BLaER1 treated with 17β-estradiol and CSF1 and Interleukin-3, amounts not matched to agents 10 nM and 100 nM (cell line): ENCODE results near the gene URM1.

Experiments
- H3K27ac ChIP-seq, 11 experiments: shearing (Covaris generic); formaldehyde crosslinking; 2 replicates each; pipeline ENCODE4 v1.8.1; 2022
- H3K27me3 ChIP-seq, 11 experiments: shearing (Covaris generic); formaldehyde crosslinking; 2 replicates each; pipeline ENCODE4 v1.8.1; 2022
- H3K36me3 ChIP-seq, 11 experiments: shearing (Covaris generic); formaldehyde crosslinking; 2 replicates each; pipeline ENCODE4 v1.8.1; 2022
- H3K4me1 ChIP-seq, 10 experiments: shearing (Covaris generic); formaldehyde crosslinking; 2 replicates each; pipeline ENCODE4 v1.8.1; 2022
- H3K4me2 ChIP-seq, 11 experiments: shearing (Covaris generic); formaldehyde crosslinking; 2 replicates each; pipeline ENCODE4 v1.8.1; 2022
- H3K4me3 ChIP-seq, 10 experiments: shearing (Covaris generic); formaldehyde crosslinking; 2 replicates each; pipeline ENCODE4 v1.8.1; 2022
- H3K9ac ChIP-seq, 11 experiments: shearing (Covaris generic); formaldehyde crosslinking; 2 replicates each; pipeline ENCODE4 v1.8.1; 2022
- H3K9me3 ChIP-seq, 11 experiments: shearing (Covaris generic); formaldehyde crosslinking; replicated peaks in 1 of 11; 2 replicates each; pipeline ENCODE4 v1.8.1; 2022
- H4K20me1 ChIP-seq, 11 experiments: shearing (Covaris generic); formaldehyde crosslinking; 2 replicates each; pipeline ENCODE4 v1.8.1; 2022
- Cebpa-rat ChIP-seq, 11 experiments: shearing (Covaris generic); IDR thresholded peaks; 2 replicates each; pipeline ENCODE4 v1.8.1; 2022

Gene URM1

DNA sequence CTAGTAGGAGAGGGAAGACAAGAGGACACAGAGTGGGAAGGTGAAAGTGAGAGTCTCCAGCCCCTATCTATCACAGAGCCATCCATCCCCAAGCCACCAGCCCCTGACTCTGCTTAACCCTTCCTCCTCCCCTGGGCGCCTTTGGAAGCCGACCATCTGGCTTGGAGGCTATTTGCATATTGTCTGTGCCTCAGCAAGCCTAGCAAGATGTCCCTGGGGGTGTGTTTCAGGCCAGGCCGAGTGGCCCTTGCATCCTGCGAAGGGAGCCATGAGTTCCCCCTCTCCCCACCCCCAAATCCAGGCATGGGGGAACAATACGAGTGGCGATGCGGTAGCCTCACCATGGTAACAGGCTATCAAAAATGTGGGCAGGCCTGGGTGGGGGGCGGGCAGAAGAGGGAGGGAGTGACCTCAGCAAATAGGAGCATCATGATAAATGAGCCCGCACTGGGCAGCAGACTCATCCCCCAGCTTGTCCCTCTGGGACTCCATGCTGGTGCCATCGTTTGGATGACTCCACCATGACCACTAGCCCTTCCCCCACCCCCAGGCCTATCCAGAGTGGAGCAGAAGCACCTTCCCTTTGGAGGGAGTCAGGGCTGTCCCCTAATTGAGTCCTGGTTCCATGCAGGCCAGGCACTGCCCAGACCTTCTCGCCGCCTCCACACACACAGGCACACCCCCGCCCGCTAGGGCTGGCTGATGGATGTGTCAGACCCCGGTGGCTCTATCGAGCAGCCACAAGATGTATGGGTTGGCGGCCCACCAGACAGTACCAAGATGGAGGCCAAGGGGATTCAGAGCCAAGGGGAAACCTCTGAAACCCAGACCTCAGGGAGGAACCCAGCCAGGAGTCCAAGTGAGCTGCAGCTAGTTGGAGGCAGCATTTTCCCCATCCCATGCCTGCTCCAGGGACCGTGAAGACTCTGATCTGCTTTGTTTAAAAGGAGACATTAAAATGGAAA is 14.6 kb downstream of the URM1 start:
- TF ChIP-seq Cebpa-rat (IDR thresholded peaks at IDR 0.05), result no peak
- peaks cover 95 to 100% (median 99%) of the 10 kb centered on the region in 11 experiments for H3K36me3 ChIP-seq
- H3K4me3 ChIP-seq, result no peak overlapping the region

DNA sequence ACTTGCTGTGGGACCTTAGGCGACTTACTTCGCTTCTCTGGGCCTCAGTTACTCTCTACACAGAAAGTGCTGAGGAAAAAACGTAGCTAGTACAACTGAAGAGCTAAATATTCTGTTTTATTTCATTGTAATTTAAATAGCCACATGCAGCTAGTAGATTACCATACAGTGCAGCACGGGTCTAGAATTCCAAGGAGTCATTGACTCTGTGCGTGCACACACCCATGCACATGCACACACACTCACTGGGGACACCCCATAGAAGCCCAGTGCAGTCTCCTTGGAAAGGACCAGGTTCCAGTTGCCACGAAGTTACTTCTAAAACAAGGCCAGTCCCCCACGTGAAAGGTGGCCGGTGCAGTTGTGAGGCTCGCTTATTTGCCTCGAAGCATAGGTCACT is 17.0 kb downstream of the URM1 start:
- no peak for TF ChIP-seq Cebpa-rat (IDR thresholded peaks at IDR 0.05)
- H3K27ac ChIP-seq, result no peak overlapping the region
- no peaks in the 10 kb centered on the region for H3K4me1 ChIP-seq
- no peaks in the 10 kb centered on the region for H3K27me3 ChIP-seq
- no peaks in the 10 kb centered on the region for H3K9me3 ChIP-seq
- H3K36me3 ChIP-seq, result peaks cover 96 to 100% (median 100%) of the 10 kb centered on the region in 11 experiments
- H4K20me1 ChIP-seq, result peaks cover 7 to 97% (median 60%) of the 10 kb centered on the region in 11 experiments; a peak in 19 of 22 replicates
- no peak overlapping the region for H3K4me3 ChIP-seq
- no peak overlapping the region for H3K9ac ChIP-seq
- H3K4me2 ChIP-seq, result no peak overlapping the region

More for the DNA sequence above, 14.6 kb downstream of the URM1 start:
- Histone ChIP-seq H3K4me2 (no peak overlapping the region), H4K20me1 (peaks cover 10 to 98% (median 74%) of the 10 kb centered on the region in 11 experiments; a peak in 20 of 22 replicates), H3K9me3 (no peaks in the 10 kb centered on the region), H3K9ac (peak overlapping the region in 1 of 11 experiments; percentile 9; a peak in 3 of 22 replicates), H3K27me3 (no peaks in the 10 kb centered on the region), H3K4me1 (no peaks in the 10 kb centered on the region), H3K27ac (no peak overlapping the region)

DNA sequence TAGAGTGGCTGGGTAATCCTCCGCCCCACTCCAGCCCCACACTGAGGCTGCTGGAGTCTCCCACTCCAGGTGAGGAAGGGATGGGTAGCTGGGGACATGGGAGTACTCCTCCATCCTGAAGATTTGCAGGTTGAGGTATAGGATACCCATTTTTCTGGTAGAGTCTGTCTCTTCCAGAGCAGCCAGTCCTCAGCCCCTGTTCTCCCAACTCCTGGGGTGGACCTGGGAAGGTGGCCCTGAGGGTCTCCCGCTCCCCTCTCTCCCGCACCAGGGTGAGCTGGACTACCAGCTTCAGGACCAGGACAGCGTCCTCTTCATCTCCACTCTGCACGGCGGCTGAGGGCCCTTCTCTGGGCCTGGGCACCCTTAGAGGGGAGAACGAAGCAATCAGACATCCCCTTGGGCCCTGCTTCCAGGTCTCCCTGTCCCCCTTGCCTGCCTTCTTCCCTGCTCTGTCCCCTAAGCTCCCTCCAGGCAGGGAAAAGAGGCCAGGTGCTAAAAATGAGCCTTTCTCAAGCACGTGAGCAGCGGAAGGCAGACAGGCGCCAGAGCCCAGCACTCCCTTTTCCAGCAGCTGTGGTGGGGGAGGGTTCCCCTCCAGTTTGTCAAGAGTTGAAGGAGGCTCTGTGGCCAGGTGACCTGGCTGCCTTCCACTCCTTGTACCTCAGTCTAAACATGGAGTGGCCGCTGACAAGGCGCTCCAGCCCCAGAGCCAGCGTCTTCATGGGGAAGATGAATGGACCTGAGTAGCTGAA is 18.4 kb downstream of the URM1 start:
- no peak overlapping the region for H3K27ac ChIP-seq
- peaks cover 82 to 97% (median 92%) of the 10 kb centered on the region in 11 experiments for H3K36me3 ChIP-seq
- no peaks in the 10 kb centered on the region for H3K9me3 ChIP-seq
- H3K4me2 ChIP-seq, result no peak overlapping the region
- H4K20me1 ChIP-seq, result peaks cover 6 to 97% (median 46%) of the 10 kb centered on the region in 11 experiments; a peak in 18 of 22 replicates
- H3K4me1 ChIP-seq, result no peaks in the 10 kb centered on the region
- no peak overlapping the region for H3K4me3 ChIP-seq
- TF ChIP-seq Cebpa-rat (IDR thresholded peaks at IDR 0.05), result no peak
- no peaks in the 10 kb centered on the region for H3K27me3 ChIP-seq
- H3K9ac ChIP-seq, result no peak overlapping the region

DNA sequence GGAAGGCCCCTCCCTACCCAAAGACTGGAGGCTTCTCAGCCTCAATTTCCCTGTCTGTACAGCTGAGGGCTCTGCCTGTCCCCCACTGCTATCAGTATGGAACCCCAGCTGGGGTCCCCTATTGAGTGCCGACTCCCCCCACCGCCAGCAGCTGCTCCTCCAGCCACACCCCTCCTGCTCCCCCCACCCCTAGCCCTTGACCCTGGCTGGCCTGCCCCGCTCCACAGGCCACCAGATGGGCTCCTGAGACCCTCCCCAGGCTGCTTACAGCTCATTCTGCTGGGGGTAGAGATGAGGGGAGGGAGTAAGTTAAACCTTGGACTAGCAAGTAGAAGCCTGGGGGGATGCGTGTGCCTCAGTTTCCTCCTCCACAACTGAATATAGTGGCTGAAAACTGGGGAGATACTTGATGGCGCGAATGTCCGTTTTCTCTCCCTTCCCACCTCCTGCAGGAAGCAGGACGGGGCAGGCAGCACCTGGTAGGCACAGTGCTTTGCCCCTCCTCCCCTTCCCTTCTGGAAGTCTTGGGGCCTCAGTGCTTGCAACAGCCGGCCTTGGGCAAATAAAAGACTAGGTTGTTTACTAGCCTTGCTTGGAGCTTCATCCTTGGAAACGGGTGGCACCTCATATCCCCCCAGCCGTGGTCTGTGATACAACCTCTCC is 19.1 kb downstream of the URM1 start:
- Histone ChIP-seq H3K27me3 (no peaks in the 10 kb centered on the region), H3K36me3 (peaks cover 75 to 90% (median 85%) of the 10 kb centered on the region in 11 experiments), H3K9me3 (no peaks in the 10 kb centered on the region)

DNA sequence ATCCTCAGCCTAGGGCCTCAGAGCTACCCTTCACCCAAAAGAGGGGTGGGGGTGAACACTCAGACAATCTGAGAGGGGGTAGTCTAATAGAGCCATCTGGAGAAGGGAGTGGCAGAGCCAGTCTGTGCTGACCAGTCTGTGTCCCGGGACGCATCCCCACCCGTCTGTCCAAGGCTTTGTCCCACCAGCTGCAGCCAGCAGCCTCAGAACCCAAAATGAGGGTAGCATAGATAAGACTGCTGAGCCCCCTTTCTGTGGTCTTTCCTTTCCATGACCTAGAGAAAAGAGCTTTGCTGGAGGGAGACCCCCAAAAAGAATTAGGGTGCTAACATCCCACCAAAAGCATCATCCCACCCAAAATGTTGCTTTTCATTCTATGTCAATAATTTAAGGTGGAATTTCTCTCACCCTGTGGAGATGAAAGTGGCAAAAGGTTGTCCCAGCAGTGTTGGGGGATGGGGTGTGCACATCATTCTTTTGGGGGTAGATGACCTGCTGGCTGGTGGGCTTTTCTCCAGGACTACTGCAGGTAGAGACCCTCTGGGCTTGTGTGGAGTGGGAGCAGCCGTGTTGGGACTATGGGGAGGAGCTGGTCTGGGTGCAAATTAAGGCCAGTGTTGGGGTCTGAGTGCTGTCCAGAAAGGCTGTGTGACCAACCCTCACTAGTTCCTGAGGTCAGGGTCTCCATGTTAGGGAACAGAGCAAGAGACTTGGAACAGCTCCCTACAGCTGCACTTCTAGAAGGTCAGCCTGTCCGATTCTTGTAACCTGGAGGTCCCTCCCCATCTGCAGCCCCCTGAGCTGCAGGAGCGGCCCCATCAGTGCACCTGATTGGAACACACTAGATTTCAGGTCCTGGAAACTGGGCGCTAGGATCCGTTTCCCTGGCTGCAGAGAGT is 19.9 kb downstream of the URM1 start:
- no peaks in the 10 kb centered on the region for H3K4me1 ChIP-seq
- no peak overlapping the region for H3K4me2 ChIP-seq
- no peaks in the 10 kb centered on the region for H3K27me3 ChIP-seq

More for the DNA sequence above, 19.1 kb downstream of the URM1 start:
- TF ChIP-seq Cebpa-rat (IDR thresholded peaks at IDR 0.05), result no peak
- no peak overlapping the region for H3K9ac ChIP-seq
- peaks cover 0 to 97% (median 39%) of the 10 kb centered on the region in 11 experiments; a peak in 15 of 22 replicates for H4K20me1 ChIP-seq
- H3K4me1 ChIP-seq, result no peaks in the 10 kb centered on the region
- H3K27ac ChIP-seq, result no peak overlapping the region
- no peak overlapping the region for H3K4me3 ChIP-seq
- no peak overlapping the region for H3K4me2 ChIP-seq

DNA sequence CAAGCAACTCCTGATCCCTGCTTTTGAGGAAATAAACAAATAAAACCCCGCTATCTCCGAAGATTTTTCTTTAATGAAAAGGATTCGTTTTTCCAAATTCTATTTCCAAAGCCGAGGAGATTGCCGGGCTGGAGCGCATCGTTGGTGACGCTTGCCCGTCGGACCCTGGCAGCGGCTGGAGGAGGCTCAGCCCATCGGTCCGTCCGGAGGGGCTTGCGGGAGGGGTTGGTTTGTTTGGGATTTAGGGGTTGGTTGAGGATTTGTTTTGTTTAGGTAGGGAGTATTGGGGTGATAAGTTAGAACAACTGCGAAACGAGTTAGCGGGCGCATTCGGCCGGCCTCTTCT is 20.8 kb downstream of the URM1 start:
- Histone ChIP-seq H4K20me1 (peaks cover 0 to 81% (median 22%) of the 10 kb centered on the region in 11 experiments; a peak in 13 of 22 replicates), H3K4me3 (no peak overlapping the region), H3K9ac (no peak overlapping the region)

More for the DNA sequence above, 19.9 kb downstream of the URM1 start:
- H3K9ac ChIP-seq, result no peak overlapping the region
- H3K36me3 ChIP-seq, result peaks cover 67 to 83% (median 77%) of the 10 kb centered on the region in 11 experiments
- no peak for TF ChIP-seq Cebpa-rat (IDR thresholded peaks at IDR 0.05)
- no peak overlapping the region for H3K27ac ChIP-seq
- no peak overlapping the region for H3K4me3 ChIP-seq
- H4K20me1 ChIP-seq, result peaks cover 0 to 90% (median 31%) of the 10 kb centered on the region in 11 experiments; a peak in 15 of 22 replicates
- no peaks in the 10 kb centered on the region for H3K9me3 ChIP-seq

DNA sequence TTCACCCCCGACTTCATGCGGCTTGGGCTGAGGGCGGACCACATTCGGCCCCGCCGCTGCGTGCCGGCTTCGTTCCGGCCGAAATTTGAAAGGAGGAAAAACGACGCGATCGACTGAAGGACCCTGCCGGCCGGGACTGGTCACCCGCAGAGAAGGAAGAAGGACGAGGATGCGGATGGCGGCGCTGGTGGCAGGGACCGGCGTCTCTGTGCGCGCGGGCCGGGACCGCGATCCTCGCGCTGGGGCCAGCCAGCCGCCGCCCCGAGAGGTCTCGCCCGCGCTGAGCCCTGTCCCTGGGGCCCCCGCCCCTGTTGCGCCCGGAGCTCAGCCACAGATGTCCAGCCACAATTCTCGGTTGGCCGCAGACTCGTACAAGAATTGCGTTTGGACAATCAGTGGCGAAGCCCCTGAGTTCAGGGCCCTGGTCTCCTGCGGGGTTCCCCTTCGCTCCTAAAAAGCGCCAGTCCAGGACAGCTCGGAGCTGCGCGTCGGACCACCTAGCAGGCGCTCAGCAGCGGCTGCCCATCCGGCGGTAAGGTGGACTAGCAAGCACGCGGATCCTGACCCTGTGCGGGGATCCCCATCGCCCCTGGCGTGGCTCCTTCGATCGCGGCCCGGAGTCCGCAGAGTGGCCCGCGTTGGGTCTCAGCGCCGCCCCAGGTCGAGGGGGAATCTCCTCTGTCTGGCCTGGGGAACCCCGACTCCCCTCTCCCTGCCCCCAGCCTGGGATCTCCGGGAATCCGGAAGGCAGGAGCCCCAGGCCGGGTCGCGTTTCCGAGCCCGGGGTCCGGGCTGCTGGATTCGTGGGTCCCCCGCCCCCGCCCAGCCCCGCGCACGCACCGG is 21.3 kb downstream of the URM1 start:
- Histone ChIP-seq H3K4me3 (no peak overlapping the region), H3K9ac (no peak overlapping the region), H3K9me3 (no peaks in the 10 kb centered on the region), H3K27ac (no peak overlapping the region), H3K27me3 (peaks cover 0 to 14% (median 0%) of the 10 kb centered on the region in 11 experiments; a peak in 4 of 22 replicates), H3K4me2 (no peak overlapping the region), H3K36me3 (peaks cover 53 to 68% (median 63%) of the 10 kb centered on the region in 11 experiments), H3K4me1 (peaks cover 0 to 13% (median 12%) of the 10 kb centered on the region in 10 experiments; a peak in 19 of 20 replicates), H4K20me1 (peaks cover 0 to 75% (median 16%) of the 10 kb centered on the region in 11 experiments; a peak in 10 of 22 replicates)
- TF ChIP-seq Cebpa-rat (IDR thresholded peaks at IDR 0.05), result no peak

More for the DNA sequence above, 20.8 kb downstream of the URM1 start:
- H3K9me3 ChIP-seq, result no peaks in the 10 kb centered on the region
- H3K36me3 ChIP-seq, result peaks cover 59 to 74% (median 69%) of the 10 kb centered on the region in 11 experiments
- H3K27me3 ChIP-seq, result peaks cover 0 to 8% (median 0%) of the 10 kb centered on the region in 11 experiments; a peak in 4 of 22 replicates
- no peak overlapping the region for H3K4me2 ChIP-seq
- peaks cover 0 to 7% (median 6%) of the 10 kb centered on the region in 10 experiments; a peak in 19 of 20 replicates for H3K4me1 ChIP-seq
- TF ChIP-seq Cebpa-rat (IDR thresholded peaks at IDR 0.05), result no peak
- H3K27ac ChIP-seq, result no peak overlapping the region
